GM11168 (cell line): ENCODE data around the gene C5orf52.

Experiments
- in situ Hi-C: fragments of 300-500 bp; cut with MboI; formaldehyde crosslinking; loops from one replicate; pipeline ENCODE4 v1.12.0; 2022; ENCODE audit warnings: low sequenced_read_pairs; ENCODE audit not compliant: unreplicated experiment

C5orf52 gene

DNA sequence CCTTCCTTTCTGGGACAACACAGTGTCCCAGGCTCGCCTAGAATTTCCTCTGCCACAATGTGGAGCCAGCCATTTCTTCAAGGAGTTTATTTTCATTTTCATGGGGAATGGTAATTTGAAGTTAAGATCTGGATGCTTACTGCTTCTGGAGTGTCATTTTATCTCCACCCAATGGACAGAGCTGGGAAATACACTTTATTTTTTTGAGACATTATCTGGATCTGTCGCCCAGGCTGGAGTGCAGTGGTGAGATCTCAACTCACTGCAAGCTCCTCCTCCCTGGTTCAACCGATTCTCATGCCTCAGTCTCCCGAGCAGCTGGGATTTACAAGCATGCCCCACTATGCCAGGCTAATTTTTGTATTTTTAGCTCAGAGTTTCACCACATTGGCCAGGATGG lies 47.2 kb downstream of the C5orf52 start:
- in situ Hi-C loops = no loop called here

DNA sequence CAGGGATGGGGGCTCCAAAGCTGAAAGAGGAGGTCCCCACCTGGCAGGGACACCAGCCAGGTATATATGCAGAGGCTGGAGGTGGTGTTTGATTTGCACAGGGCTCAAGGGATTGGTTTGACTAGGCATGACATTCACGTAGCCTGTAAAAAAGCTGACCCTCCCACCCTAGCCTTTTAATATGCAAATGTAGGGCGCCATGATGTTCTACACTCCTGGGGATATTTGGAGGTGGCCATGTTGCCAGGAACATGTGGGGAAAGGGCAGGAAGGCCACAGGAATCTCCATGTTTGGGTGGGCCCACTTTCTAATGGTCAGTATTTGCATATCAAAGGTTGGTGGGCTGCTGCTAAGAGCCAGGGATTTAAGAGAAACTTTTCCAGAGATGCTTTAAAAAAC lies 47.9 kb downstream of the C5orf52 start:
- in situ Hi-C loops = no loop called here

DNA sequence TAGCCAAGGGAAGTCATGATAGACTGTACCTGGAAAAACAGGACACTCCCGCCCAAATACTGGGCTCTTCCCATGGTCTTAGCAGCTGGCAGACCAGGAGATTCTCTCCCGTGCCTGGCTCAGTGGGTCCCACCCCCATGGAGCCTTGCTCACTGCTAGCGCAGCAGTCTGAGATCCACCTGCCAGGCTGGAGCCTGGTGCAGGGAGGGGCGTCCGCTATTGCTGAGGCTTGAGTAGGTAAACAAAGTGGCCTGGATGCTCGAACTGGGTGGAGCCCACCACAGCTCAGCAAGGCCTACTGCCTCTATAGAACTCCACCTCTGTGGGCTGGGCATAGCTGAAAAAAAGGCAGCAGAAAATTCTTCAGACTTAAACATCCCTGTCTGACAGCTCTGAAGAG lies 49.8 kb downstream of the C5orf52 start:
- in situ Hi-C loops = loop anchor here (10.0 kb wide), 1 partner anchor 286 kb away; no protein-coding TSS in a partner anchor

DNA sequence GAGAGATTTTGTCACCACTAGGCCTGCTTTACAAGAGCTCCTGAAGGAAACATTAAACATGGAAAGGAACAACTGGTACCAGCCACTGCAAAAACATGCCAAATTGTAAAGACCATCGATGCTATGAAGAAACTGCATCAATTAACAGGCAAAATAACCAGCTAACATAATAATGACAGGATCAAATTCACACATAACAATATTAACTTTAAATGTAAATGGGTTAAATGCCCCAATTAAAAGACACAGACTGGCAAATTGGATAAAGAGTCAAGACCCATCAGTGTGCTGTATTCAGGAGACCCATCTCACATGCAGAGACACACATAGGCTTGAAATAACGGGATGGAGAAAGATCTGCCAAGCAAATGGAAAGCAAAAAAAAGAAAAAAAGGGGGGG lies 51.6 kb downstream of the C5orf52 start:
- in situ Hi-C loops = loop anchor here (10.0 kb wide), 1 partner anchor 288 kb away; no protein-coding TSS in a partner anchor

DNA sequence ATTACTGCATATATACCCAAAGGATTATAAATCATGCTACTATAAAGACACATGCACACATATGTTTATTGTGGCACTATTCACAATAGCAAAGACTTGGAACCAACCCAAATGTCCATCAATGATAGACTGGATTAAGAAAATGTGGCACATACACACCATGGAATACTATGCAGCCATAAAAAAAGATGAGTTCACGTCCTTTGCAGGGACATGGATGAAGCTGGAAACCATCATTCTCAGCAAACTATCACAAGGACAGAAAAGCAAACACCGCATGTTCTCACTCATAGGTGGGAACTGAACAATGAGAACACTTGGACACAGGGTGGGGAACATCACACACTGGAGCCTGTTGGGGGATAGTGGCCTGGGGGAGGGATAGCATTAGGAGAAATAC lies 55.3 kb downstream of the C5orf52 start:
- in situ Hi-C loops = loop anchor here (10.0 kb wide), 1 partner anchor 292 kb away; no protein-coding TSS in a partner anchor

DNA sequence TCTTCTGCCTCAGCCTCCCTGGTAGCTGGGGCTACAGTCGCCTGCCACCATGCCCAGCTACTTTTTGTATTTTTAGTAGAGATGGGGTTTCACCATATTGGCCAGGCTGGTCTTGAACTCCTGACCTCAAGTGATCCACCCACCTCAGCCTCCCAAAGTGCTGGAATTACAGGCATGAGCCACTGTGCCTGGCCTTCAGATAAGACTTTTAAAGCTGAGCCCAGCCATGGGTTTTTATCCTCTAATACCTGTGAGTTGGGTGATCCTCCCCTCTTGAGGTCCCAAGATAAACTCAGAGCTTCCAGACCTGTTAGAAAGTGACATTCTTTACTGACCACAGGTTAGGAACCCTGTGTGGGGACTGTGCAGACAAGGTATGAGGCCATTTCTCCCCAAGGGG lies 56.5 kb downstream of the C5orf52 start:
- in situ Hi-C loops = loop anchor here (10.0 kb wide), 1 partner anchor 293 kb away; no protein-coding TSS in a partner anchor
